HepG2 (cell line): ENCODE measurements around the gene PLCB4. TPM values are rescaled to one million over a fixed set of nuclear protein-coding genes. Genes with fewer than 3 reads are reported as not detected.

ENCODE experiments used
- ATAC-seq: fragments of 200-7000 bp; cut with Tn5 transposase; 3 replicates; pipeline ENCODE4 v1.9.1; 2020; ENCODE audit warnings: mild to moderate bottlenecking, moderate library complexity
- BruUV-seq: library from RNA; stranded (reverse); fragments of 400-500 nt; replicated peaks from 2 replicates; lab custom pipeline; 2021; lab: Mats Ljungman, UMichigan
- CTCF ChIA-PET: fragments of 300-600 bp; formaldehyde crosslinking; extraction: SDS; loops from one replicate; lab custom pipeline; 2021; ENCODE audit warnings: low total read pairs, inconsistent platforms, low intra/inter-chr PET ratio; lab: Yijun Ruan, JAX
- POLR2A ChIA-PET: fragments of 350-600 bp; sonication (Branson Sonifier 250); formaldehyde crosslinking; loops from one replicate; lab custom pipeline; 2020; ENCODE audit warnings: antibody characterized with exemption, inconsistent platforms; lab: Yijun Ruan, JAX
- DNase-seq: peaks from one replicate; pipeline ENCODE4 v3.0.0-alpha.2; 2015; ENCODE audit warnings: low spot score
- FAIRE-seq: peaks from 3 replicates; lab custom pipeline; 2011; peaks lifted over from hg19 to GRCh38; lab: Jason Lieb, UNC
- H2AFZ ChIP-seq: one replicate; pipeline ENCODE4 v1.6.1; 2011; ENCODE audit warnings: low read length, inconsistent platforms
- H3K27ac ChIP-seq: fragments of 300-600 bp; 3 replicates; pipeline ENCODE4 v1.8.0; 2011; ENCODE audit warnings: mixed run types, mild to moderate bottlenecking, mixed read lengths, low read length, inconsistent platforms; ENCODE audit not compliant: insufficient read depth; ENCODE audit errors: extremely low read length
- H3K27me3 ChIP-seq, 2 experiments: fragments of 200-600 bp in 1 of 2; 2 replicates in 1 of 2; 3 replicates in 1 of 2; pipeline versions ENCODE4 v1.6.0 to v1.8.0; 2011; ENCODE audit warnings: low read length in 2 of 2, mild to moderate bottlenecking in 2 of 2, moderate library complexity in 2 of 2, inconsistent platforms in 1 of 2; ENCODE audit not compliant: insufficient read depth in 2 of 2, control insufficient read depth in 1 of 2
- H3K36me3 ChIP-seq, 2 experiments: fragments of 200-600 bp in 1 of 2; replicated peaks in 1 of 2; 2 replicates in 1 of 2; 3 replicates in 1 of 2; pipeline versions ENCODE4 v1.5.1 to v1.8.0; 2011; ENCODE audit warnings: low read length in 2 of 2, inconsistent platforms in 1 of 2; ENCODE audit not compliant: insufficient read depth in 2 of 2, control insufficient read depth in 1 of 2
- H3K4me1 ChIP-seq: 2 replicates; pipeline ENCODE4 v1.5.1; 2012; ENCODE audit warnings: low read length, inconsistent platforms; ENCODE audit not compliant: insufficient read depth
- H3K4me2 ChIP-seq: 2 replicates; pipeline ENCODE4 v1.6.0; 2011; ENCODE audit warnings: low read depth, low read length, inconsistent platforms
- H3K4me3 ChIP-seq, 3 experiments: fragments of 200-600 bp in 1 of 3; sonication (generic), shearing (Covaris generic) in 1 of 3; replicated peaks in 1 of 3; 2 replicates each; pipeline ENCODE4 v1.5.1; 2011 to 2016; ENCODE audit warnings: low read length in 3 of 3, inconsistent platforms in 2 of 3, low read depth in 2 of 3, mild to moderate bottlenecking in 2 of 3, control low read depth in 1 of 3, mixed read lengths in 1 of 3; ENCODE audit not compliant: insufficient read depth in 1 of 3
- H3K79me2 ChIP-seq: one replicate; pipeline ENCODE4 v1.6.1; 2011; ENCODE audit warnings: low read length, inconsistent platforms; ENCODE audit not compliant: insufficient read depth
- H3K9ac ChIP-seq: 2 replicates; pipeline ENCODE4 v1.6.0; 2011; ENCODE audit warnings: mild to moderate bottlenecking, low read depth, low read length, inconsistent platforms; ENCODE audit not compliant: insufficient read depth
- H3K9me3 ChIP-seq: 2 replicates; pipeline ENCODE4 v1.5.1; 2012; ENCODE audit warnings: mild to moderate bottlenecking, low read length
- H4K20me1 ChIP-seq: 2 replicates; pipeline ENCODE4 v1.6.0; 2011; ENCODE audit warnings: inconsistent platforms, mild to moderate bottlenecking, low read length, moderate library complexity; ENCODE audit not compliant: insufficient read depth
- FUBP1 ChIP-seq: sonication (generic); formaldehyde crosslinking; IDR thresholded peaks from 2 replicates; pipeline ENCODE4 v1.5.1; 2020; ENCODE audit warnings: missing genetic modification reagents, mild to moderate bottlenecking, borderline replicate concordance
- HINFP ChIP-seq: sonication (generic); formaldehyde crosslinking; IDR thresholded peaks from 2 replicates; pipeline ENCODE4 v1.4.0; 2020; ENCODE audit warnings: low read depth, mild to moderate bottlenecking, missing genetic modification reagents
- IRF9 ChIP-seq: sonication (generic); formaldehyde crosslinking; IDR thresholded peaks from 2 replicates; pipeline ENCODE4 v1.8.0; 2022; ENCODE audit warnings: missing genetic modification reagents, mild to moderate bottlenecking, borderline replicate concordance
- MTF2 ChIP-seq: sonication (generic); formaldehyde crosslinking; IDR thresholded peaks from 2 replicates; pipeline ENCODE4 v1.5.0; 2020; ENCODE audit warnings: missing genetic modification reagents, borderline replicate concordance
- NFYC ChIP-seq: IDR thresholded peaks from 2 replicates; pipeline ENCODE4 v1.6.1; 2016; ENCODE audit warnings: missing genetic modification reagents, missing compliant biosample characterization
- PATZ1 ChIP-seq: sonication (generic); formaldehyde crosslinking; IDR thresholded peaks from 2 replicates; pipeline ENCODE4 v1.4.0; 2020; ENCODE audit warnings: missing genetic modification reagents
- SAFB2 ChIP-seq: sonication (generic); formaldehyde crosslinking; IDR thresholded peaks from 2 replicates; pipeline ENCODE4 v1.5.1; 2020; ENCODE audit warnings: missing genetic modification reagents, low read depth, mild to moderate bottlenecking, borderline replicate concordance
- SKIL ChIP-seq: sonication (generic); formaldehyde crosslinking; IDR thresholded peaks from 2 replicates; pipeline ENCODE4 v1.8.0; 2022; ENCODE audit warnings: missing genetic modification reagents, mild to moderate bottlenecking, moderate library complexity, borderline replicate concordance
- SYNCRIP ChIP-seq: fragments of 200-400 bp; formaldehyde crosslinking; IDR thresholded peaks from 2 replicates; pipeline ENCODE4 v1.6.1; 2018; ENCODE audit warnings: mild to moderate bottlenecking, low read depth, low read length; ENCODE audit not compliant: insufficient read depth
- TSC22D2 ChIP-seq: sonication (generic); formaldehyde crosslinking; IDR thresholded peaks from 2 replicates; pipeline ENCODE4 v1.5.1; 2020; ENCODE audit warnings: missing genetic modification reagents, mild to moderate bottlenecking, borderline replicate concordance
- ZFP1 ChIP-seq: IDR thresholded peaks from 2 replicates; pipeline ENCODE4 v1.6.1; 2016
- ZNF10 ChIP-seq: sonication (generic); formaldehyde crosslinking; IDR thresholded peaks from 2 replicates; pipeline ENCODE4 v1.4.0; 2020; ENCODE audit warnings: mild to moderate bottlenecking, low read depth, missing genetic modification reagents, borderline replicate concordance
- ZNF180 ChIP-seq: sonication (generic); formaldehyde crosslinking; IDR thresholded peaks from 2 replicates; pipeline ENCODE4 v1.4.0; 2020; ENCODE audit warnings: low read depth, missing genetic modification reagents, borderline replicate concordance
- ZNF576 ChIP-seq: sonication (generic); formaldehyde crosslinking; IDR thresholded peaks from 2 replicates; pipeline ENCODE4 v1.4.0; 2020; ENCODE audit warnings: mild to moderate bottlenecking, missing genetic modification reagents
- ZNF768 ChIP-seq: sonication (generic); formaldehyde crosslinking; IDR thresholded peaks from 2 replicates; pipeline ENCODE4 v1.4.0; 2020; ENCODE audit warnings: missing genetic modification reagents
- ZNF780A ChIP-seq: sonication (generic); formaldehyde crosslinking; IDR thresholded peaks from 2 replicates; pipeline ENCODE4 v1.8.0; 2022; ENCODE audit warnings: mild to moderate bottlenecking, missing genetic modification reagents, moderate library complexity
- WGBS: methylation state at CpG from one replicate; pipeline ENCODE4 v1.1.6; 2017; ENCODE audit warnings: low lambda C conversion rate; 5-methylcytosine and 5-hydroxymethylcytosine counted together
- in situ Hi-C: cut with HindIII; loops from 2 replicates; pipeline ENCODE4 v1.10.0; 2017; ENCODE audit warnings: low pct_unique_long_range_greater_than_20kb; ENCODE audit not compliant: extremely low pct_ligation_motif_present
- intact Hi-C: fragments of 100-400 bp; cut with micrococcal nuclease; formaldehyde crosslinking; loops from one replicate; pipeline ENCODE4 v1.10.0; 2022; ENCODE audit not compliant: unreplicated experiment
- polyA plus RNA-seq, 8 experiments: library from polyadenylated mRNA; depleted of rRNA in 3 of 8; stranded (reverse) in 7 of 8; unstranded in 1 of 8; fragments of >200 nt; fragmentation: Illumina TruSeq in 4 of 8; extraction: Trizol in 4 of 8; gene quantifications; 2 replicates each; pipeline versions ENCODE4 v1.2.1 to v1.2.3, GENCODE V29; 2011 to 2016; ENCODE audit warnings: low read depth in 4 of 8, missing spikeins in 1 of 8, mixed read lengths in 1 of 8; ENCODE audit not compliant: insufficient read depth in 1 of 8
- total RNA-seq, 5 experiments: library from RNA; depleted of rRNA; stranded (reverse); fragments of >200 nt; fragmentation: Illumina TruSeq; extraction: Trizol; gene quantifications; 2 replicates each; pipeline ENCODE4 v1.2.3, GENCODE V29; 2016; ENCODE audit warnings: low read depth in 1 of 5

The PLCB4 gene
- total and polyA plus RNA-seq, 2 of the 13 experiments (the other 11 are each of a cell fraction or from before 2014, with no cell fraction given) = 0.01 TPM; not detected in 1

GRCh38 chr20:9163995-9164394, 95.1 kb downstream of the PLCB4 start:
- H3K27me3 ChIP-seq = peaks cover 0 to 4% of the 10 kb centered on the region in 2 experiments; a peak in 3 of 5 replicates
- no peak overlapping the region for H2AFZ ChIP-seq
- no peak overlapping the region for H3K4me2 ChIP-seq
- no TSS peak for BruUV-seq
- DNase-seq = no peak
- TF ChIP-seq ZNF10 (CRISPR knock-in tag) (no peak), NFYC (CRISPR knock-in tag) (no peak), ZNF576 (no peak), ZNF768 (CRISPR knock-in tag) (no peak), ZFP1 (no peak), MTF2 (CRISPR knock-in tag) (no peak), PATZ1 (no peak), ZNF180 (CRISPR knock-in tag) (no peak), SKIL (CRISPR knock-in tag) (no peak), ZNF780A (CRISPR knock-in tag) (no peak), TSC22D2 (CRISPR knock-in tag) (no peak), IRF9 (no peak), FUBP1 (no peak), SYNCRIP (no peak), SAFB2 (no peak), HINFP (CRISPR knock-in tag) (no peak)
- TF ChIP-seq, all 625 proteins: peak for 0
- Histone ChIP-seq H3K9ac (no peak overlapping the region), H4K20me1 (no peaks in the 10 kb centered on the region), H3K79me2 (no peaks in the 10 kb centered on the region), H3K4me3 (no peak overlapping the region), H3K4me1 (no peaks in the 10 kb centered on the region), H3K27ac (no peak overlapping the region), H3K36me3 (no peaks in the 10 kb centered on the region), H3K9me3 (no peaks in the 10 kb centered on the region)
- in situ Hi-C loops (no loop called here), intact Hi-C loops (no loop called here)
- 0% methylated on average over 1 of the region's 1 CpG for WGBS
- FAIRE-seq (no peak), ATAC-seq (no peak)
- ChIA-PET POLR2A (no interaction called here), CTCF (no interaction called here)
